H1 (cell line): ENCODE results near the gene BNIP2. TPM values are rescaled to one million over a fixed set of nuclear protein-coding genes. Genes with fewer than 3 reads are reported as not detected.
A peak's percentile ranks its signal among the peaks of the same experiment; 100 is the strongest.

ENCODE experiments used
- CTCF ChIA-PET: fragments of 300-600 bp; sonication (Branson Sonifier 250); formaldehyde crosslinking; loops from one replicate; lab custom pipeline; 2021; ENCODE audit not compliant: partially characterized antibody; lab: Charles Lee
- POLR2A ChIA-PET: fragments of 300-600 bp; sonication (Branson Sonifier 250); formaldehyde crosslinking; loops from one replicate; lab custom pipeline; 2021; ENCODE audit warnings: inconsistent platforms; ENCODE audit not compliant: partially characterized antibody; lab: Charles Lee
- DNase-seq, 2 experiments: peaks; one replicate each; pipeline versions ENCODE4 v3.0.0 to v3.0.0-alpha.2; 2010 to 2022; ENCODE audit warnings: low spot score in 2 of 2, low read depth in 1 of 2, mixed read lengths in 1 of 2
- FAIRE-seq: peaks from 2 replicates; lab custom pipeline; 2011; peaks lifted over from hg19 to GRCh38; lab: Jason Lieb, UNC
- H2AFZ ChIP-seq: 2 replicates; pipeline ENCODE4 v1.8.1; 2012; ENCODE audit warnings: low read length, inconsistent platforms
- H2AK5ac ChIP-seq: 2 replicates; pipeline ENCODE4 v1.6.1; 2013; ENCODE audit warnings: low read depth, low read length
- H2BK120ac ChIP-seq: replicated peaks from 2 replicates; pipeline ENCODE3; 2013; ENCODE audit warnings: low read depth, low read length, inconsistent platforms
- H2BK12ac ChIP-seq: 2 replicates; pipeline ENCODE4 v1.6.1; 2013; ENCODE audit warnings: low read depth, low read length
- H2BK15ac ChIP-seq: 2 replicates; pipeline ENCODE4 v1.6.1; 2013; ENCODE audit warnings: low read length
- H2BK20ac ChIP-seq: 2 replicates; pipeline ENCODE4 v1.6.1; 2013; ENCODE audit warnings: low read length
- H2BK5ac ChIP-seq: 2 replicates; pipeline ENCODE4 v1.6.1; 2013; ENCODE audit warnings: low read depth, low read length
- H3K14ac ChIP-seq: 2 replicates; pipeline ENCODE4 v1.6.1; 2013; ENCODE audit warnings: inconsistent platforms; ENCODE audit not compliant: insufficient read length
- H3K18ac ChIP-seq: 2 replicates; pipeline ENCODE4 v1.6.1; 2013; ENCODE audit warnings: low read length; ENCODE audit errors: extremely low read depth
- H3K23ac ChIP-seq: 2 replicates; pipeline ENCODE4 v1.6.1; 2013; ENCODE audit warnings: inconsistent platforms; ENCODE audit not compliant: insufficient read length
- H3K23me2 ChIP-seq: 2 replicates; pipeline ENCODE4 v1.6.1; 2013; ENCODE audit warnings: low read depth, low read length
- H3K27ac ChIP-seq: 2 replicates; pipeline ENCODE4 v1.6.1; 2011; ENCODE audit warnings: low read depth, low read length, inconsistent platforms
- H3K27me3 ChIP-seq, 4 experiments: replicated peaks in 1 of 4; 1 replicate in 1 of 4; 2 replicates in 3 of 4; pipeline versions ENCODE4 v1.6.1 to v1.8.1; 2011 to 2013; ENCODE audit warnings: low read length in 3 of 4, mild to moderate bottlenecking in 3 of 4, inconsistent platforms in 2 of 4, mixed read lengths in 2 of 4, moderate library complexity in 1 of 4; ENCODE audit not compliant: control insufficient read depth in 3 of 4, insufficient read depth in 3 of 4; ENCODE audit errors: extremely low read depth in 1 of 4
- H3K36me3 ChIP-seq, 4 experiments: 2 replicates each; pipeline versions ENCODE4 v1.6.1 to v1.8.1; 2011 to 2013; ENCODE audit warnings: mild to moderate bottlenecking in 4 of 4, low read length in 3 of 4, moderate library complexity in 2 of 4, control low read depth in 1 of 4, inconsistent platforms in 1 of 4; ENCODE audit not compliant: insufficient read depth in 4 of 4, control insufficient read depth in 2 of 4
- H3K4ac ChIP-seq: replicated peaks from 2 replicates; pipeline ENCODE3; 2013; ENCODE audit warnings: low read length, low read depth, mixed read lengths, inconsistent platforms; ENCODE audit not compliant: insufficient read length
- H3K4me1 ChIP-seq, 4 experiments: replicated peaks in 1 of 4; 1 replicate in 1 of 4; 2 replicates in 3 of 4; pipeline versions ENCODE4 v1.6.1 to v1.8.1; 2011 to 2013; ENCODE audit warnings: low read length in 3 of 4, inconsistent platforms in 2 of 4, mixed read lengths in 1 of 4; ENCODE audit not compliant: insufficient read depth in 4 of 4, control insufficient read depth in 3 of 4
- H3K4me2 ChIP-seq, 2 experiments: 2 replicates each; pipeline versions ENCODE4 v1.6.1 to v1.8.1; 2011 to 2013; ENCODE audit warnings: low read depth in 2 of 2, low read length in 2 of 2, control low read depth in 1 of 2, inconsistent platforms in 1 of 2, mild to moderate bottlenecking in 1 of 2; ENCODE audit not compliant: insufficient read depth in 1 of 2
- H3K4me3 ChIP-seq, 4 experiments: fragments of 200-600, 300-600 bp in 1 of 4; sonication (generic), shearing (Covaris generic), sonication (Bioruptor Twin) in 1 of 4; 2 replicates each; pipeline versions ENCODE4 v1.5.1 to v1.8.1; 2011 to 2016; ENCODE audit warnings: low read length in 4 of 4, low read depth in 3 of 4, control low read depth in 2 of 4, inconsistent platforms in 2 of 4, mild to moderate bottlenecking in 2 of 4, mixed read lengths in 1 of 4, moderate library complexity in 1 of 4; ENCODE audit not compliant: insufficient read depth in 2 of 4; ENCODE audit errors: extremely low read depth in 1 of 4
- H3K56ac ChIP-seq: replicated peaks from 2 replicates; pipeline ENCODE3; 2013; ENCODE audit warnings: low read depth, mild to moderate bottlenecking, mixed read lengths, low read length, inconsistent platforms; ENCODE audit not compliant: insufficient read length
- H3K79me1 ChIP-seq: 2 replicates; pipeline ENCODE4 v1.6.1; 2013; ENCODE audit warnings: low read depth, low read length, control low read depth
- H3K79me2 ChIP-seq, 2 experiments: 2 replicates each; pipeline versions ENCODE4 v1.6.1 to v1.8.1; 2012 to 2013; ENCODE audit warnings: low read length in 2 of 2, mild to moderate bottlenecking in 2 of 2, inconsistent platforms in 1 of 2; ENCODE audit not compliant: insufficient read depth in 2 of 2, control insufficient read depth in 1 of 2
- H3K9ac ChIP-seq, 4 experiments: replicated peaks in 1 of 4; 1 replicate in 1 of 4; 2 replicates in 3 of 4; pipeline versions ENCODE4 v1.6.1 to v1.8.1; 2011 to 2013; ENCODE audit warnings: low read depth in 3 of 4, low read length in 3 of 4, control low read depth in 2 of 4, mild to moderate bottlenecking in 2 of 4, moderate library complexity in 2 of 4, inconsistent platforms in 1 of 4; ENCODE audit errors: extremely low read depth in 1 of 4
- H3K9me3 ChIP-seq, 2 experiments: 2 replicates each; pipeline versions ENCODE4 v1.6.1 to v1.8.1; 2012 to 2013; ENCODE audit warnings: mild to moderate bottlenecking in 2 of 2, moderate library complexity in 2 of 2, control low read depth in 1 of 2, inconsistent platforms in 1 of 2, low read depth in 1 of 2, low read length in 1 of 2, mixed read lengths in 1 of 2; ENCODE audit not compliant: insufficient read depth in 2 of 2
- H4K20me1 ChIP-seq, 2 experiments: replicated peaks in 1 of 2; 2 replicates each; pipeline versions ENCODE3 to v1.8.1; 2011 to 2013; ENCODE audit warnings: inconsistent platforms in 2 of 2, low read length in 2 of 2, mild to moderate bottlenecking in 1 of 2; ENCODE audit not compliant: insufficient read depth in 2 of 2, control insufficient read depth in 1 of 2
- H4K5ac ChIP-seq: 2 replicates; pipeline ENCODE4 v1.6.1; 2013; ENCODE audit warnings: low read length, low read depth, mixed read lengths, inconsistent platforms; ENCODE audit not compliant: insufficient read length
- H4K8ac ChIP-seq: 2 replicates; pipeline ENCODE4 v1.8.0; 2013; ENCODE audit warnings: mild to moderate bottlenecking, moderate library complexity, low read length, inconsistent platforms; ENCODE audit not compliant: insufficient read depth; ENCODE audit errors: extremely low read depth
- H4K91ac ChIP-seq: replicated peaks from 2 replicates; pipeline ENCODE3; 2013; ENCODE audit warnings: low read length, mixed read lengths, inconsistent platforms; ENCODE audit not compliant: insufficient read length
- EGR1 ChIP-seq: IDR thresholded peaks from 2 replicates; pipeline ENCODE4 v1.6.1; 2011; ENCODE audit warnings: low read depth, low read length, borderline replicate concordance
- FOSL1 ChIP-seq: IDR thresholded peaks from 2 replicates; pipeline ENCODE4 v1.6.1; 2011; ENCODE audit warnings: mild to moderate bottlenecking, low read depth, low read length, moderate library complexity; ENCODE audit not compliant: insufficient read depth
- GABPA ChIP-seq: IDR thresholded peaks from 2 replicates; pipeline ENCODE4 v1.6.1; 2011; ENCODE audit warnings: mild to moderate bottlenecking, low read length, moderate library complexity, borderline replicate concordance; ENCODE audit not compliant: insufficient read depth
- GTF2F1 ChIP-seq: IDR thresholded peaks from 2 replicates; pipeline ENCODE4 v1.6.1; 2012; ENCODE audit warnings: low read depth, low read length, improper control_type of control experiment, borderline replicate concordance
- KDM4A ChIP-seq: IDR thresholded peaks from one replicate; pipeline ENCODE4 v1.7.1; 2012; ENCODE audit warnings: low read depth, mild to moderate bottlenecking, moderate library complexity, low read length, inconsistent platforms; ENCODE audit not compliant: severe bottlenecking
- SUZ12 ChIP-seq: fragments of 200-600 bp; sonication (generic); IDR thresholded peaks from 2 replicates; pipeline ENCODE4 v1.6.1; 2012; ENCODE audit warnings: mild to moderate bottlenecking, inconsistent platforms, low read length, moderate library complexity, mixed read lengths
- TAF7 ChIP-seq: optimal IDR thresholded peaks from 2 replicates; pipeline ENCODE3; 2011; ENCODE audit warnings: low read depth, mild to moderate bottlenecking, inconsistent platforms, low read length, moderate library complexity, borderline replicate concordance
- WGBS, 2 experiments: shearing (Covaris generic) in 1 of 2; methylation state at CpG; one replicate each; pipeline versions ENCODE4 v1.1.6 to v1.1.7; 2013 to 2015; ENCODE audit warnings: low lambda C conversion rate in 2 of 2, mixed read lengths in 2 of 2, inconsistent platforms in 1 of 2, low coverage in 1 of 2, missing lambda C conversion rate in 1 of 2; ENCODE audit not compliant: insufficient replicate concordance in 2 of 2, insufficient coverage in 1 of 2, insufficient read length in 1 of 2; ENCODE audit errors: extremely low coverage in 1 of 2, missing lambda C conversion rate in 1 of 2; 5-methylcytosine and 5-hydroxymethylcytosine counted together
- polyA plus RNA-seq, 7 experiments: library from polyadenylated mRNA; depleted of rRNA in 3 of 7; stranded (reverse) in 5 of 7; unstranded in 2 of 7; fragments of >200 nt in 5 of 7; fragments of 200-250 nt in 2 of 7; gene quantifications; 1 replicate in 5 of 7; 2 replicates in 1 of 7; 4 replicates in 1 of 7; pipeline versions ENCODE4 v1.2.1 to v1.2.3, GENCODE V29; 2011 to 2013; ENCODE audit warnings: missing spikeins in 2 of 7, mixed read lengths in 2 of 7
- total RNA-seq: library from RNA; stranded (reverse); fragmentation: NEBNext Ultra II Directional; extraction: Animal tissue kit (Norgen Biotek cat#: 25700); gene quantifications from 2 replicates; pipeline ENCODE4 v1.2.1, GENCODE V29; 2021
- TF ChIP-seq, protein P1 (sequence below): IDR thresholded peaks from 2 replicates; pipeline ENCODE4 v1.6.1; 2012; ENCODE audit warnings: inconsistent platforms

Gene BNIP2
- total and polyA plus RNA-seq, 2 of the 8 experiments (the other 6 are each of a cell fraction or from before 2014, with no cell fraction given) = 11.8 to 40.6 TPM

- no peak overlapping the region for H4K8ac ChIP-seq
- no peak overlapping the region for H3K14ac ChIP-seq
- H3K4me1 ChIP-seq = no peaks in the 10 kb centered on the region
- no peak overlapping the region for H3K9ac ChIP-seq
- TF ChIP-seq GABPA (no peak), SUZ12 (no peak), EGR1 (no peak), KDM4A (no peak), TAF7 (no peak), GTF2F1 (no peak), FOSL1 (no peak)
- TF ChIP-seq, protein P1, sequence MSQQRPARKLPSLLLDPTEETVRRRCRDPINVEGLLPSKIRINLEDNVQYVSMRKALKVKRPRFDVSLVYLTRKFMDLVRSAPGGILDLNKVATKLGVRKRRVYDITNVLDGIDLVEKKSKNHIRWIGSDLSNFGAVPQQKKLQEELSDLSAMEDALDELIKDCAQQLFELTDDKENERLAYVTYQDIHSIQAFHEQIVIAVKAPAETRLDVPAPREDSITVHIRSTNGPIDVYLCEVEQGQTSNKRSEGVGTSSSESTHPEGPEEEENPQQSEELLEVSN = no peak
- H2BK20ac ChIP-seq = no peak overlapping the region
- no peaks in the 10 kb centered on the region for H3K36me3 ChIP-seq
- H3K18ac ChIP-seq = no peak overlapping the region
- 32% methylated on average over 3 of the region's 3 CpGs; no CpG with 5 or more reads in 1 of the 2 experiments for WGBS, 2 experiments
- H3K4me2 ChIP-seq = no peak overlapping the region
- H3K27me3 ChIP-seq = no peaks in the 10 kb centered on the region; a peak in 1 of 7 replicates
- H3K23me2 ChIP-seq = no peaks in the 10 kb centered on the region
- no peaks in the 10 kb centered on the region for H3K79me1 ChIP-seq
- DNase-seq = no peak
- peak overlapping the region; percentile 95; the same call in 1 of the 2 replicates for H2AFZ ChIP-seq
- no peak overlapping the region for H2AK5ac ChIP-seq
- H3K23ac ChIP-seq = no peak overlapping the region
- no peak overlapping the region for H3K4ac ChIP-seq
- ChIA-PET POLR2A (interaction anchor here (1.1 kb wide), 1 partner anchor 36 kb away, joined by 3 read pairs; the partner anchor contains the start of gene BNIP2), CTCF (interaction anchor here (0.7 to 5.0 kb wide), 33 partner anchors 9 to 980 kb away, joined by 3 to 54 read pairs (median 4); partner anchors contain the start of gene FOXB1)
- no peak overlapping the region for H2BK12ac ChIP-seq
- H3K27ac ChIP-seq = no peak overlapping the region
- no peak overlapping the region for H4K5ac ChIP-seq
- no peak overlapping the region for H2BK120ac ChIP-seq
- no peak overlapping the region for H3K56ac ChIP-seq
- no peak for FAIRE-seq
- no peaks in the 10 kb centered on the region for H4K20me1 ChIP-seq
- H4K91ac ChIP-seq = no peak overlapping the region
- no peak overlapping the region for H2BK15ac ChIP-seq
- no peak overlapping the region for H3K4me3 ChIP-seq
- no peaks in the 10 kb centered on the region for H3K9me3 ChIP-seq
- H3K79me2 ChIP-seq = no peaks in the 10 kb centered on the region
- no peak overlapping the region for H2BK5ac ChIP-seq
Measured at GRCh38 chr15:59725151-59725486, 36.0 kb upstream of the BNIP2 start.
